ENCODE results near the gene HMCN1.

The HMCN1 gene

DNA sequence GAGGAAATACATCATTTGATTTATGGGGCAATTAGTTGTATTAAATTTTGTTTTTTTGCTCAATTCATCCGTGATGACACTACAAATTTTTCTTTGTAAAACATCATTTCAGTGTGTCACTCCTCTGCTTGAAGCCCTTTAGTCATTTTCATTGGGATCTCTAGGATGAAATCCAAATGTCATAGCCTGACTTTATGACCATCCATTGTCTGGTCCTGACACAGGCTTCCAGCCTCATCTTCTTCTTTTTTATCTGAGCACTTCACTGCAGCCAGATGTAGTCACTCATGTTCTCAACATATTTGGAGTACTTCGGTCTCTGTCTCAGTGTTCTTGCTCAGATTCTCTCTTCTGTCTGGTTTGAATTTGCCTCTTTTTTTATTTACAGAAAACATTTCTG, 173.1 kb downstream of the HMCN1 start:
- no peaks in the 10 kb centered on the region for H3K4me1 ChIP-seq (ENCODE audit: insufficient read depth, low read length, severe bottlenecking)
- H3K4me3 ChIP-seq (ENCODE audit: low read depth, low read length, poor library complexity, severe bottlenecking): no peak overlapping the region
- H3K9ac ChIP-seq (ENCODE audit: low read length): no peak overlapping the region
- H3F3A ChIP-seq (ENCODE audit: insufficient read depth, low read length): no peaks in the 10 kb centered on the region; the same call in 1 of the 2 replicates
- no peak overlapping the region for H2AFZ ChIP-seq (ENCODE audit: low read length)
- no peaks in the 10 kb centered on the region for H3K36me3 ChIP-seq (ENCODE audit: insufficient read depth, low read length)
- H3K9me2 ChIP-seq (ENCODE audit: low read depth, low read length): no peaks in the 10 kb centered on the region
- TF ChIP-seq EZH2 (IDR thresholded peaks at IDR 0.05; ENCODE audit: borderline replicate concordance, low read length): no peak
- TF ChIP-seq, protein P1, sequence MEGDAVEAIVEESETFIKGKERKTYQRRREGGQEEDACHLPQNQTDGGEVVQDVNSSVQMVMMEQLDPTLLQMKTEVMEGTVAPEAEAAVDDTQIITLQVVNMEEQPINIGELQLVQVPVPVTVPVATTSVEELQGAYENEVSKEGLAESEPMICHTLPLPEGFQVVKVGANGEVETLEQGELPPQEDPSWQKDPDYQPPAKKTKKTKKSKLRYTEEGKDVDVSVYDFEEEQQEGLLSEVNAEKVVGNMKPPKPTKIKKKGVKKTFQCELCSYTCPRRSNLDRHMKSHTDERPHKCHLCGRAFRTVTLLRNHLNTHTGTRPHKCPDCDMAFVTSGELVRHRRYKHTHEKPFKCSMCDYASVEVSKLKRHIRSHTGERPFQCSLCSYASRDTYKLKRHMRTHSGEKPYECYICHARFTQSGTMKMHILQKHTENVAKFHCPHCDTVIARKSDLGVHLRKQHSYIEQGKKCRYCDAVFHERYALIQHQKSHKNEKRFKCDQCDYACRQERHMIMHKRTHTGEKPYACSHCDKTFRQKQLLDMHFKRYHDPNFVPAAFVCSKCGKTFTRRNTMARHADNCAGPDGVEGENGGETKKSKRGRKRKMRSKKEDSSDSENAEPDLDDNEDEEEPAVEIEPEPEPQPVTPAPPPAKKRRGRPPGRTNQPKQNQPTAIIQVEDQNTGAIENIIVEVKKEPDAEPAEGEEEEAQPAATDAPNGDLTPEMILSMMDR (IDR thresholded peaks at IDR 0.05; ENCODE audit: low read length): no peak
- H3K27ac ChIP-seq (ENCODE audit: low read depth, low read length, poor library complexity, severe bottlenecking): no peak overlapping the region
- no peaks in the 10 kb centered on the region for H3K9me3 ChIP-seq (ENCODE audit: low read length)
- no peak overlapping the region for H3K4me2 ChIP-seq (ENCODE audit: low read length)
- no peaks in the 10 kb centered on the region for H3K79me2 ChIP-seq (ENCODE audit: insufficient read depth, low read length)
- no peaks in the 10 kb centered on the region for H4K20me1 ChIP-seq (ENCODE audit: insufficient read depth, low read length)
- H3K27me3 ChIP-seq (ENCODE audit: insufficient read depth, low read length): no peaks in the 10 kb centered on the region

DNA sequence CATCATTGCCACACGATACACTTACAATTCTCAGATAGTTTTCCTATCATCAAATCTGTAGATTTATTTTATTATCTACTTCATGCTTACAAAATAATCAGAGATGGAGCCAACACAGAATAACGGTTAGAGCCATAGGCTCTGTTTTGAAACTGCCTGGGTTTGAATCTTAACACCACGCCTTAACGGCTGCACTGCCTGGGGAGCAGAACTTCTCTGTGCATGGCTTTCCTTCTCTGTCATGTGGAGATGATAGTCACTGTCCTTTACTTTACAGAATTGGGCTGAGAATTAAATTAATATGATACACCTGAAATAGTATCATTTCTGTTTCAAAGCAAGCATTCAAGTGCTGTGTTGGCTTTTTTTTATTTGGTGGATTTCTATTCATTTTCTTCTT, 177.8 kb downstream of the HMCN1 start:
- no peak overlapping the region for H3K27ac ChIP-seq (ENCODE audit: low read depth, low read length, poor library complexity, severe bottlenecking)
- no peaks in the 10 kb centered on the region for H3K9me3 ChIP-seq (ENCODE audit: low read length)
- H3K27me3 ChIP-seq (ENCODE audit: insufficient read depth, low read length): no peaks in the 10 kb centered on the region
- H3K36me3 ChIP-seq (ENCODE audit: insufficient read depth, low read length): no peaks in the 10 kb centered on the region
- no peaks in the 10 kb centered on the region for H4K20me1 ChIP-seq (ENCODE audit: insufficient read depth, low read length)
- H3K79me2 ChIP-seq (ENCODE audit: insufficient read depth, low read length): no peaks in the 10 kb centered on the region
- no peaks in the 10 kb centered on the region for H3K9me2 ChIP-seq (ENCODE audit: low read depth, low read length)
- TF ChIP-seq, protein P1 (IDR thresholded peaks at IDR 0.05; ENCODE audit: low read length): no peak
- TF ChIP-seq EZH2 (IDR thresholded peaks at IDR 0.05; ENCODE audit: borderline replicate concordance, low read length): no peak
- no peak overlapping the region for H2AFZ ChIP-seq (ENCODE audit: low read length)
- H3F3A ChIP-seq (ENCODE audit: insufficient read depth, low read length): no peaks in the 10 kb centered on the region; the same call in 1 of the 2 replicates
- H3K4me1 ChIP-seq (ENCODE audit: insufficient read depth, low read length, severe bottlenecking): no peaks in the 10 kb centered on the region
- no peak overlapping the region for H3K4me2 ChIP-seq (ENCODE audit: low read length)
- no peak overlapping the region for H3K4me3 ChIP-seq (ENCODE audit: low read depth, low read length, poor library complexity, severe bottlenecking)
- no peak overlapping the region for H3K9ac ChIP-seq (ENCODE audit: low read length)

DNA sequence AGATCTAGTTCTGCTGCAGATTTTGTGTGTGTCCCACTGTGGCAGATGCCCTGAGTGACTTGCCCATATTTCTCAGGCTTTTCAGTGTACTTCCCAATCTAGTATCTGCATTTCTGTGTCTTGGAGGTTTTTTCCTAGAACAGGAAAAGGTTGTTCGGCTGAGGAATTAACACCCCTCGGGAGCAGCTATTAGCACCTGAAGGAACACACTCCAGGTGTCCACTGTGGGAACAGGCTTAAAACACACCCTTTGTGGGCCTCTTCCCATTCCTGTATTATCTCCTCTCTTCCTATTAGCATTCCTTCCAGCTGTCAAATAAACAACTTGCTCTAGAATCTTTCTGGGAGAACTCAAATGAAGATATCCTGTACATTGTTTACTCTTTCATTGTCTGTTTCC, 178.3 kb downstream of the HMCN1 start:
- Histone ChIP-seq H3K9me3 (ENCODE audit: low read length) (no peaks in the 10 kb centered on the region), H3F3A (ENCODE audit: insufficient read depth, low read length) (no peaks in the 10 kb centered on the region; the same call in 1 of the 2 replicates), H2AFZ (ENCODE audit: low read length) (no peak overlapping the region), H3K9me2 (ENCODE audit: low read depth, low read length) (no peaks in the 10 kb centered on the region), H4K20me1 (ENCODE audit: insufficient read depth, low read length) (no peaks in the 10 kb centered on the region), H3K27ac (ENCODE audit: low read depth, low read length, poor library complexity, severe bottlenecking) (no peak overlapping the region), H3K4me1 (ENCODE audit: insufficient read depth, low read length, severe bottlenecking) (no peaks in the 10 kb centered on the region), H3K4me3 (ENCODE audit: low read depth, low read length, poor library complexity, severe bottlenecking) (no peak overlapping the region), H3K27me3 (ENCODE audit: insufficient read depth, low read length) (no peaks in the 10 kb centered on the region), H3K36me3 (ENCODE audit: insufficient read depth, low read length) (no peaks in the 10 kb centered on the region), H3K79me2 (ENCODE audit: insufficient read depth, low read length) (no peaks in the 10 kb centered on the region), H3K9ac (ENCODE audit: low read length) (no peak overlapping the region), H3K4me2 (ENCODE audit: low read length) (no peak overlapping the region)
- TF ChIP-seq, protein P1 (IDR thresholded peaks at IDR 0.05; ENCODE audit: low read length): no peak
- no peak for TF ChIP-seq EZH2 (IDR thresholded peaks at IDR 0.05; ENCODE audit: borderline replicate concordance, low read length)
